Thoracic aorta (tissue), 2 donors: Measurements from ENCODE around the gene LIG1. TPM values are rescaled to one million over a fixed set of nuclear protein-coding genes. Genes with fewer than 3 reads are reported as not detected.

Experiments
- ATAC-seq: fragments of 150-250 bp; one replicate; pipeline ENCODE4 v1.8.0; 2017; ENCODE audit warnings: low read depth; ENCODE audit not compliant: insufficient number of reproducible peaks, low FRiP score
- DNase-seq: peaks from one replicate; pipeline ENCODE4 v3.0.0-alpha.2; 2020; ENCODE audit warnings: low spot score
- H3K27ac ChIP-seq, 2 donors: fragments of 200-600 bp; sonication (generic); 1 replicate in 1 of 2; 2 replicates in 1 of 2; pipeline ENCODE4 v1.5.1; 2016; ENCODE audit warnings: mild to moderate bottlenecking in 2 of 2, moderate library complexity in 2 of 2
- H3K27me3 ChIP-seq: fragments of 200-600 bp; sonication (generic); replicated peaks from 2 replicates; pipeline ENCODE4 v1.6.0; 2016; ENCODE audit warnings: mild to moderate bottlenecking; ENCODE audit not compliant: insufficient read depth
- H3K36me3 ChIP-seq: fragments of 200-600 bp; sonication (generic); one replicate; pipeline ENCODE4 v1.5.1; 2016
- H3K4me1 ChIP-seq, 2 donors: fragments of 200-600 bp; sonication (generic); 1 replicate in 1 of 2; 2 replicates in 1 of 2; pipeline versions ENCODE4 v1.5.1 to v1.6.0; 2016; ENCODE audit warnings: low read depth in 2 of 2, mild to moderate bottlenecking in 1 of 2; ENCODE audit not compliant: control insufficient read depth in 1 of 2
- H3K4me3 ChIP-seq: fragments of 200-600 bp; sonication (generic); 2 replicates; pipeline ENCODE4 v1.5.1; 2016; ENCODE audit warnings: mild to moderate bottlenecking
- H3K9me3 ChIP-seq: fragments of 200-600 bp; sonication (generic); 2 replicates; pipeline ENCODE4 v1.5.1; 2016
- total RNA-seq, 2 donors: library from RNA; depleted of rRNA; stranded (reverse); fragments of >200 nt; gene quantifications; one replicate each; pipeline versions ENCODE4 v1.1.0 to v1.2.3, GENCODE V29; 2016
- TF ChIP-seq, protein P1 (sequence below): fragments of 200-600 bp; sonication (generic); IDR thresholded peaks from one replicate; pipeline ENCODE4 v1.5.1; 2019; ENCODE audit warnings: antibody characterized with exemption

The LIG1 gene
- total RNA-seq, 2 donors from 2014 or later = 5.4 to 23.2 TPM

DNA sequence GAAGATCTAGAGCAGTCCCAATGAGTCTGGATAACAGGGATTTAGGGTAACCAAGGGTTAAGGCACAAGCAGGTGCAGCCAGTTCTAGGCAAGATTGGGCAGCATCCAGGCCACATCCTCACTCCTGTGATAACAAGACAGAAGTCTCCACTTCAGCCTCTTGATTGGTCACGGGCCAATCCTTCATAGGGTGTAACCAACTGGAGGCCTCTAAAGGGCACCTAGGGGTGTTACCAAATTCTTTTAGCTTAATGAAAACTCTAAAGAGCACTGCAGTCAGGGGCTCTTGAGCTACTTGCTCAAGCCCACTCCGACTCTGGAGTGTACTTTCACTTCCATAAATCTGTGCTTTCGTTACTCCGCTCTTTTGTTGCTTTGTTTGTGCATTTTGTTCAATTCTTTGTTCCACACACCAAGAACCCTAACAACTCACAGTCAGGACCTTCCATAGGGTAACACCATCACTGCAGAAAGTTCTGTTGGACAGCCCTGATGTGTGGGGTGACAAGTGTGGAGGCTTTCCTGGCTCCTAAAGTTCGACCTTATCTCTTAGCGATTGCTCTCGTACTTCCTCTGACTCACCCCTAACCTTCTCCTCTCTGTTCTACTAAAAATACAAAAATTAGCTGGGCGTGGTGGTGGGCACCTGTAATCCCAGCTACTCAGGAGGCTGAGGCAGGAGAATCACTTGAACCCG is 36.4 kb upstream of the LIG1 start:
- Histone ChIP-seq H3K9me3 (no peaks in the 10 kb centered on the region), H3K36me3 (no peaks in the 10 kb centered on the region), H3K27ac (no peak overlapping the region), H3K4me3 (no peak overlapping the region), H3K4me1 (peaks cover 8 to 12% of the 10 kb centered on the region in 2 donors), H3K27me3 (no peaks in the 10 kb centered on the region)
- TF ChIP-seq, protein P1, sequence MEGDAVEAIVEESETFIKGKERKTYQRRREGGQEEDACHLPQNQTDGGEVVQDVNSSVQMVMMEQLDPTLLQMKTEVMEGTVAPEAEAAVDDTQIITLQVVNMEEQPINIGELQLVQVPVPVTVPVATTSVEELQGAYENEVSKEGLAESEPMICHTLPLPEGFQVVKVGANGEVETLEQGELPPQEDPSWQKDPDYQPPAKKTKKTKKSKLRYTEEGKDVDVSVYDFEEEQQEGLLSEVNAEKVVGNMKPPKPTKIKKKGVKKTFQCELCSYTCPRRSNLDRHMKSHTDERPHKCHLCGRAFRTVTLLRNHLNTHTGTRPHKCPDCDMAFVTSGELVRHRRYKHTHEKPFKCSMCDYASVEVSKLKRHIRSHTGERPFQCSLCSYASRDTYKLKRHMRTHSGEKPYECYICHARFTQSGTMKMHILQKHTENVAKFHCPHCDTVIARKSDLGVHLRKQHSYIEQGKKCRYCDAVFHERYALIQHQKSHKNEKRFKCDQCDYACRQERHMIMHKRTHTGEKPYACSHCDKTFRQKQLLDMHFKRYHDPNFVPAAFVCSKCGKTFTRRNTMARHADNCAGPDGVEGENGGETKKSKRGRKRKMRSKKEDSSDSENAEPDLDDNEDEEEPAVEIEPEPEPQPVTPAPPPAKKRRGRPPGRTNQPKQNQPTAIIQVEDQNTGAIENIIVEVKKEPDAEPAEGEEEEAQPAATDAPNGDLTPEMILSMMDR = no peak
- DNase-seq (no peak), ATAC-seq (no peak)

DNA sequence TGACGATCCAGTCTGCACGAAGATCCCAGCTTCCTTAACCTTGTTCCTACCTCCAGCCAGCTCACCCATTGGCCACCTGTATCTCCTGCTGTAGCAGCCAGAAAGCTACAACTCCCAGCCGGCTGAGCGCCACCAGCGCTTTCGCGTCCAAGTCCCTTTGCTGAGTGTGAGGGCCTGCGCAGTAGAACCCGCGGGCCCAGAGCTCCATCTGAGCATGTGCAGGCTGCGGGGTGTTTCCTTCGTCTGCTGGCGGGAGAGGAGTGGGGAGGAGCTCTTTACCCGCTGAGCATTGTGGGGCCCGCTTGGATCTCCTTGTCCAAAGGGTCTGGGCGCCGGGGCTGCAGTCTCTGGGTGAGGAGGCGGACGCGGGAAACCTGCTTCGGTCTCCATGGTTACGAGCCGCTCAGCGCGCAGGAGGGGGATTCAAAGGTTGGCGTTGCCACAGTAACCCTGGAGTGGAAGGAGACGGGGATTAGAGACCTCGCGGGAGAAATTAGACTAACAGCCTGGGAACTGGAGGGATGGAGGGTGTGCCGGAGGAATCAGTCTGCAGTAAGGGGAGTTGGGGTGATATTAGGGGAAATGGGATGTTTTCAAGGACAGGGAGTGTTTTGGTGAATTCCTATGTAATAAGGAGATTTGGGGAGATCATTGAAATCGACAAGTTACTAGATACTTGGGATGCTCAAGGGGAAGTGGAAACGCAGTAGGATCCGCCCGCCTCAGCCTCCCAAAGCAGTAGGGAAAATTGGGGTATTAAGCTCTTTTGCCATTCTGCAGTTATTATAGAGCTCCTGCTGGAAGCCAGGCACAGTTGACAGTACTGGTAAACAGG is 33.9 kb upstream of the LIG1 start:
- H3K4me1 ChIP-seq = peaks cover 8 to 12% of the 10 kb centered on the region in 2 donors
- TF ChIP-seq, protein P1 = no peak
- DNase-seq (peak; percentile 67), ATAC-seq (peak; percentile 64)
- peak overlapping the region; percentile 13 to 53 for H3K27ac ChIP-seq
- H3K9me3 ChIP-seq = no peaks in the 10 kb centered on the region
- H3K36me3 ChIP-seq = no peaks in the 10 kb centered on the region
- H3K27me3 ChIP-seq = no peaks in the 10 kb centered on the region
- peak overlapping the region; percentile 83 for H3K4me3 ChIP-seq

DNA sequence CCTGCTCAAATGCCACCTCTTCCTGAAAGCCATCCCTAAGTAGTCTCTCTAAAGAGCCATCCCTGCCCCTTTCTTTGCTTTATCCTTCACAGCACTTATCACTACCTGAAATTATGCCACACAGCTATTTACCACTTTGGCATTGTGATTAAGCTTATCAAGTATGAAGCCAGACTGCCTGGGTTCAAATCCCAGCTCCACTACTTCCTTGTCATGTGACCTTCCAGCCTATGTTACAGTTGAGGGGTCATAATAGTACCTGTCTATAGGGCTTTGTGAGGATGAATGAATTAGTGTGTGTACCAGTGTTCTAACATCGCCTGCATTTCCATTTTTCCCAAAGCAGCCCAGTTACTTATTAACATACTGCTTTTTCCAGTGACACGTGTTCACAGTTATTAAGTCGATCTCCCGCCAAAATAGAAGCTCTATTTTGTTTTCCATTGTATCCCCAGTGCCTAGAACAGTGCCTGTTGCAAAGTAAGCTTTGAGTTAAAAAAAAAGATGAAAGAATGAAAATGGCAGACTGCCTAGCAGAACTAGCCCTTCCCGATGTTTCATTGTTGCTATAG is 33.2 kb upstream of the LIG1 start:
- ATAC-seq = peak; percentile 32
- H3K4me3 ChIP-seq = peak overlapping the region; percentile 83
- H3K27ac ChIP-seq = peak overlapping the region in 1 of 2 donors; percentile 53
- no peaks in the 10 kb centered on the region for H3K9me3 ChIP-seq
- TF ChIP-seq, protein P1 = no peak
- DNase-seq = no peak
- H3K4me1 ChIP-seq = peaks cover 8 to 12% of the 10 kb centered on the region in 2 donors
- H3K36me3 ChIP-seq = no peaks in the 10 kb centered on the region
- no peaks in the 10 kb centered on the region for H3K27me3 ChIP-seq

DNA sequence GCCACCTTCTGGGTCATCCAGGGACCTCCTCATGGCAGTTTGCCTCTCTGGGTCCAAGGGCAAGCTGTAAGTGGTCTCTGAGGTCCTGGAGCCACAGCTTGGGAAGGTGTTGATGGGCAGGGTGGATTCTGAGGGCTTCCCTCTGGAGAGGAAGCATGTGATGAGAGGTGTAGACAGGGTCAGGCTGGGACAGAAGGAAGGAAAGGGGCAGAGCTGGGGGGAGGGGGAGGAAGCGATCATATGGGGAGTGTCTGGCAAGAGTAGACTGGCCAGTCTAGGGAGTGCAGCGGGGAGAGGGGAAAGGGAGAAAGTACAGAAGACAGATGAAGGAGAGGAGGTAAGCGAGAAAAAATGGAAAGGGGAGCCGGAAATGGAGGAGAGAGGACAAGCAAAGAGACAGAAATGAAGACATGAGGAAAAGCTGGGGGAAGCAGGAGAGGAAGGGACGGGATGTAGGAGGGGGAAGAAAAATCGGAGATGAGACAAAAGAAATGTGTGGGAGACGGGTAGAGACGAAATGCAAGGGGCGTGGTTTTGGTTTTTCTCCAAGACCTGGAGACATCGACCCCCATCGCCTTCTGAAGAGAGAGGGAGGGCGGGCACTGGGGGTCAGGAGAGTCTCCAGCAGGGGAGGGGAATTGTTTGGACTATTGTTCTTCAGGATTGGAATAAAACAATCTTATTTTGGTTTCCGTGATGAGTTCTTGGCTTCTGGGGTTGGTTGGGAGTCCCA is 27.0 kb upstream of the LIG1 start:
- DNase-seq = no peak
- no peak overlapping the region for H3K4me3 ChIP-seq
- ATAC-seq = no peak
- H3K4me1 ChIP-seq = no peaks in the 10 kb centered on the region
- H3K36me3 ChIP-seq = no peaks in the 10 kb centered on the region
- H3K27me3 ChIP-seq = no peaks in the 10 kb centered on the region
- no peak overlapping the region for H3K27ac ChIP-seq
- H3K9me3 ChIP-seq = no peaks in the 10 kb centered on the region
- TF ChIP-seq, protein P1 = no peak
